H9 (cell line): ENCODE measurements around the gene SFI1. TPM values are rescaled to one million over a fixed set of nuclear protein-coding genes. Genes with fewer than 3 reads are reported as not detected.
A peak's percentile ranks its signal among the peaks of the same experiment; 100 is the strongest.

ENCODE experiments used
- DNase-seq: peaks from one replicate; pipeline ENCODE4 v3.0.0-alpha.2; 2017
- H2AFZ ChIP-seq: one replicate; pipeline ENCODE4 v1.6.1; 2013; ENCODE audit warnings: mild to moderate bottlenecking, low read length, control low read depth, moderate library complexity
- H2AK5ac ChIP-seq: 2 replicates; pipeline ENCODE4 v1.6.1; 2013; ENCODE audit warnings: low read length, control low read depth, mixed read lengths; ENCODE audit not compliant: insufficient read length
- H2BK120ac ChIP-seq: one replicate; pipeline ENCODE4 v1.6.1; 2013; ENCODE audit warnings: low read depth, mild to moderate bottlenecking, low read length, control low read depth, inconsistent platforms; ENCODE audit not compliant: poor library complexity, severe bottlenecking
- H2BK12ac ChIP-seq: 2 replicates; pipeline ENCODE4 v1.6.1; 2013; ENCODE audit warnings: low read length, control low read depth, mixed read lengths, low read depth; ENCODE audit not compliant: insufficient read length
- H2BK15ac ChIP-seq: 2 replicates; pipeline ENCODE4 v1.6.1; 2013; ENCODE audit warnings: low read depth, low read length, control low read depth
- H2BK20ac ChIP-seq: one replicate; pipeline ENCODE4 v1.6.1; 2013; ENCODE audit warnings: low read depth, mild to moderate bottlenecking, low read length, control low read depth, inconsistent platforms; ENCODE audit not compliant: poor library complexity, severe bottlenecking
- H2BK5ac ChIP-seq: 2 replicates; pipeline ENCODE4 v1.6.1; 2013; ENCODE audit warnings: low read length, control low read depth, mixed read lengths; ENCODE audit not compliant: insufficient read length
- H3K14ac ChIP-seq: 2 replicates; pipeline ENCODE4 v1.6.1; 2013; ENCODE audit warnings: low read length, control low read depth; ENCODE audit not compliant: insufficient read depth
- H3K18ac ChIP-seq: 2 replicates; pipeline ENCODE4 v1.6.1; 2013; ENCODE audit warnings: low read depth, mild to moderate bottlenecking, mixed read lengths, low read length, control low read depth; ENCODE audit not compliant: insufficient read length
- H3K23ac ChIP-seq: 2 replicates; pipeline ENCODE4 v1.6.1; 2013; ENCODE audit warnings: low read length, control low read depth, mixed read lengths, low read depth; ENCODE audit not compliant: insufficient read length
- H3K23me2 ChIP-seq: 2 replicates; pipeline ENCODE4 v1.6.1; 2013; ENCODE audit warnings: low read depth, mild to moderate bottlenecking, mixed read lengths, low read length, control low read depth; ENCODE audit not compliant: insufficient read length, poor library complexity, severe bottlenecking
- H3K27ac ChIP-seq: 2 replicates; pipeline ENCODE4 v1.5.1; 2013; ENCODE audit warnings: low read length, control low read depth, mixed read lengths, low read depth; ENCODE audit not compliant: insufficient read length
- H3K27me3 ChIP-seq: 2 replicates; pipeline ENCODE4 v1.6.1; 2013; ENCODE audit warnings: low read length, control low read depth, inconsistent platforms; ENCODE audit not compliant: insufficient read depth
- H3K4ac ChIP-seq: 2 replicates; pipeline ENCODE4 v1.6.1; 2013; ENCODE audit warnings: low read depth, mild to moderate bottlenecking, control low read depth, inconsistent platforms, low read length, moderate library complexity
- H3K4me1 ChIP-seq: 2 replicates; pipeline ENCODE4 v1.6.1; 2013; ENCODE audit warnings: low read length, control low read depth, inconsistent platforms; ENCODE audit not compliant: insufficient read depth
- H3K4me2 ChIP-seq: 2 replicates; pipeline ENCODE4 v1.6.1; 2013; ENCODE audit warnings: low read length, control low read depth, mixed read lengths; ENCODE audit not compliant: insufficient read length, insufficient read depth
- H3K56ac ChIP-seq: 2 replicates; pipeline ENCODE4 v1.6.1; 2013; ENCODE audit warnings: low read depth, mild to moderate bottlenecking, mixed read lengths, low read length, control low read depth; ENCODE audit not compliant: insufficient read length
- H3K79me1 ChIP-seq: 2 replicates; pipeline ENCODE4 v1.6.1; 2013; ENCODE audit warnings: low read depth, mild to moderate bottlenecking, moderate library complexity, low read length, control low read depth, inconsistent platforms; ENCODE audit not compliant: insufficient read depth, poor library complexity, severe bottlenecking
- H3K79me2 ChIP-seq: 2 replicates; pipeline ENCODE4 v1.6.1; 2013; ENCODE audit warnings: low read length, control low read depth, inconsistent platforms; ENCODE audit not compliant: insufficient read depth
- H3K9ac ChIP-seq: 2 replicates; pipeline ENCODE4 v1.6.1; 2013; ENCODE audit warnings: low read length, control low read depth, mixed read lengths; ENCODE audit not compliant: insufficient read length; ENCODE audit errors: extremely low read depth
- H3K9me3 ChIP-seq: one replicate; pipeline ENCODE4 v1.6.1; 2013; ENCODE audit warnings: low read depth, low read length, inconsistent platforms; ENCODE audit not compliant: control insufficient read depth
- H3T11ph ChIP-seq: one replicate; pipeline ENCODE4 v1.6.1; 2013; ENCODE audit warnings: mild to moderate bottlenecking, low read length, control low read depth, inconsistent platforms
- H4K20me1 ChIP-seq: one replicate; pipeline ENCODE4 v1.6.1; 2013; ENCODE audit not compliant: control insufficient read depth, insufficient read length, insufficient read depth
- H4K5ac ChIP-seq: 2 replicates; pipeline ENCODE4 v1.6.1; 2013; ENCODE audit warnings: low read depth, mild to moderate bottlenecking, mixed read lengths, low read length, control low read depth; ENCODE audit not compliant: insufficient read length
- H4K8ac ChIP-seq: replicated peaks from 2 replicates; pipeline ENCODE4 v1.6.1; 2013; ENCODE audit warnings: low read length, control low read depth, mixed read lengths, low read depth; ENCODE audit not compliant: insufficient read length
- H4K91ac ChIP-seq: 2 replicates; pipeline ENCODE4 v1.6.1; 2013; ENCODE audit warnings: low read depth, mild to moderate bottlenecking, moderate library complexity, mixed read lengths, low read length, control low read depth; ENCODE audit not compliant: insufficient read length
- H3K27ac Mint-ChIP-seq, 3 experiments: 2 replicates in 2 of 3; 3 replicates in 1 of 3; pipeline ENCODE4 v1.8.0; 2020 to 2021; ENCODE audit warnings: mixed read lengths in 3 of 3, mild to moderate bottlenecking in 1 of 3, moderate library complexity in 1 of 3
- H3K27me3 Mint-ChIP-seq: 2 replicates; pipeline ENCODE4 v1.8.0; 2021; ENCODE audit warnings: low read depth, mild to moderate bottlenecking, moderate library complexity, mixed read lengths
- H3K36me3 Mint-ChIP-seq, 3 experiments: 2 replicates in 2 of 3; 3 replicates in 1 of 3; pipeline ENCODE4 v1.8.0; 2020 to 2021; ENCODE audit warnings: low read depth in 3 of 3, mixed read lengths in 3 of 3; ENCODE audit not compliant: insufficient read depth in 1 of 3
- H3K4me1 Mint-ChIP-seq, 2 experiments: 2 replicates each; pipeline ENCODE4 v1.8.0; 2020; ENCODE audit warnings: mixed read lengths in 2 of 2
- H3K4me3 Mint-ChIP-seq, 2 experiments: 2 replicates in 1 of 2; 3 replicates in 1 of 2; pipeline ENCODE4 v1.8.0; 2020 to 2021; ENCODE audit warnings: mild to moderate bottlenecking in 2 of 2, mixed read lengths in 2 of 2, moderate library complexity in 1 of 2
- H3K9me3 Mint-ChIP-seq, 2 experiments: 2 replicates in 1 of 2; 3 replicates in 1 of 2; pipeline ENCODE4 v1.8.0; 2020; ENCODE audit warnings: mild to moderate bottlenecking in 2 of 2, mixed read lengths in 2 of 2, moderate library complexity in 1 of 2
- WGBS: extraction: QIAGEN DNeasy Blood & Tissue Kit; methylation state at CpG from one replicate; pipeline ENCODE4 v1.1.7; 2013; ENCODE audit warnings: missing lambda C conversion rate, low lambda C conversion rate, mixed read lengths; ENCODE audit not compliant: insufficient read length; ENCODE audit errors: extremely low coverage; 5-methylcytosine and 5-hydroxymethylcytosine counted together
- total RNA-seq: library from RNA; stranded (reverse); gene quantifications from 2 replicates; pipeline ENCODE4 v1.2.1, GENCODE V29; 2021
- TF ChIP-seq, protein P1 (sequence below): fragments of 200-600 bp; sonication (generic); conservative IDR thresholded peaks from 3 replicates; pipeline ENCODE4 v1.8.0; 2021; ENCODE audit warnings: antibody characterized with exemption, mild to moderate bottlenecking

Gene SFI1
- total RNA-seq, 1 experiment from 2014 or later, result 26.4 TPM

DNA sequence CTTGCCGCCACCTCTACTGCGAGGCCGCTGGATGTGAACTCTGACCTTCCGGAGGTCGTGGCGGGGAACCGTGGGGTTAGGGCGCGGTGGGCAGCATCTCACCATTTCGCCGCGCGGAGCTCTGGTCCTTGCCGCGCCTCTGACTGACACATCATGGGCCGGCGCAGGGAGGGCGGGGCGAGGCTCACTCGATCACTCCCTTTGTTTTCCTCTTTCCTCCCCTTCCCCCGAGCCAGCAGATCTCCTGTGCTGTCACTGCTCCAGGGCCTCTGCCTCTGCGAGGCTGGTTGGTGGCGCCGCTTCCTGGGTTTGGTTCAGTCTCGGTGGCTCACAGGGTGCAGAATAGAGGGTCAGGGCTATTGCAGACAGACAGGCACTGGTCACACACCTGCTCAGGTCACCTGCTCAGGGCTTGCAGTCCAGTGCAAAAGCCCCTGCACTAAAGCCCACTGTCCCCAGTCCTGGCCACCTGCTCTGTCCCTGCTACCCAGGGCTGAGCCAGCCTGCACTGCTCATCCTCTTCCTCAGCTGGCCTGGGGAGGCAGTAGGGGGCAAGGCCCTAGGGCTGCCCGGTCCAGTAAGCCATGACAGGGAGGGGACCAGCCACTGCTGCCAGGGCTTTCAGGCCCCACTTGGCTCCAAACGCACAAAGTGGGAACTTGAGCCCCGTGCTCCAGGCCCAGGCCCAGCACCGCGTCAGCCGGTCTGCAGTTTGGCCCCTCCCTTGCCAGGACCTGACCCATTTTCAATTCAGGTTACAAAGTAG is 129.5 kb downstream of the SFI1 start:
- Histone ChIP-seq H2BK15ac (no peak overlapping the region), H4K20me1 (peaks cover 6% of the 10 kb centered on the region), H3K4me2 (no peak overlapping the region), H2BK5ac (no peak overlapping the region), H3K9ac (no peak overlapping the region), H4K8ac (no peak overlapping the region), H3K23me2 (peaks cover 3% of the 10 kb centered on the region), H2AK5ac (no peak overlapping the region), H3K4me1 (no peaks in the 10 kb centered on the region; the same call in 1 of the 2 replicates), H3K23ac (no peak overlapping the region), H4K91ac (no peak overlapping the region), H4K5ac (no peak overlapping the region), H2AFZ (no peak overlapping the region), H3K79me1 (peaks cover 5% of the 10 kb centered on the region), H2BK120ac (no peak overlapping the region), H3K79me2 (peaks cover 8% of the 10 kb centered on the region; the same call in 1 of the 2 replicates), H3K4ac (no peak overlapping the region), H2BK20ac (no peak overlapping the region), H3K27me3 (no peaks in the 10 kb centered on the region), H3K14ac (no peak overlapping the region), H3K18ac (no peak overlapping the region), H3T11ph (no peak overlapping the region), H3K9me3 (no peaks in the 10 kb centered on the region), H3K56ac (no peak overlapping the region), H2BK12ac (no peak overlapping the region), H3K27ac (no peak overlapping the region)
- Mint-ChIP-seq H3K27me3 (no peaks in the 10 kb centered on the region; the same call in 1 of the 2 replicates), H3K36me3 (peaks cover 0 to 11% (median 3%) of the 10 kb centered on the region in 3 experiments; a peak in 4 of 7 replicates), H3K27ac (peak overlapping the region in 2 of 3 experiments; percentile 75 to 82; a peak in 4 of 7 replicates), H3K9me3 (no peaks in the 10 kb centered on the region; a peak in 1 of 5 replicates), H3K4me3 (peak overlapping the region in 1 of 2 experiments; percentile 68; a peak in 3 of 5 replicates), H3K4me1 (peaks cover 27 to 29% of the 10 kb centered on the region in 2 experiments)
- TF ChIP-seq, protein P1, sequence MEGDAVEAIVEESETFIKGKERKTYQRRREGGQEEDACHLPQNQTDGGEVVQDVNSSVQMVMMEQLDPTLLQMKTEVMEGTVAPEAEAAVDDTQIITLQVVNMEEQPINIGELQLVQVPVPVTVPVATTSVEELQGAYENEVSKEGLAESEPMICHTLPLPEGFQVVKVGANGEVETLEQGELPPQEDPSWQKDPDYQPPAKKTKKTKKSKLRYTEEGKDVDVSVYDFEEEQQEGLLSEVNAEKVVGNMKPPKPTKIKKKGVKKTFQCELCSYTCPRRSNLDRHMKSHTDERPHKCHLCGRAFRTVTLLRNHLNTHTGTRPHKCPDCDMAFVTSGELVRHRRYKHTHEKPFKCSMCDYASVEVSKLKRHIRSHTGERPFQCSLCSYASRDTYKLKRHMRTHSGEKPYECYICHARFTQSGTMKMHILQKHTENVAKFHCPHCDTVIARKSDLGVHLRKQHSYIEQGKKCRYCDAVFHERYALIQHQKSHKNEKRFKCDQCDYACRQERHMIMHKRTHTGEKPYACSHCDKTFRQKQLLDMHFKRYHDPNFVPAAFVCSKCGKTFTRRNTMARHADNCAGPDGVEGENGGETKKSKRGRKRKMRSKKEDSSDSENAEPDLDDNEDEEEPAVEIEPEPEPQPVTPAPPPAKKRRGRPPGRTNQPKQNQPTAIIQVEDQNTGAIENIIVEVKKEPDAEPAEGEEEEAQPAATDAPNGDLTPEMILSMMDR, result 0 out of 3 replicates have a peak, but pooled peaks have one; percentile 13
- peak; percentile 88 for DNase-seq
- no CpG with 5 or more reads among the region's 31 CpGs for WGBS
